HG03103 (cell line): ENCODE results near the gene KCNK3.
"Not testable (repeated sequence)": the region's sequence is repeated elsewhere in the genome, so short reads cannot be mapped to it uniquely, and the experiment has no call there.

Experiments used
- ATAC-seq: cut with Tn5 transposase; IDR thresholded peaks from one replicate; pipeline ENCODE4 v1.9.1; 2021; ENCODE audit warnings: low read depth; ENCODE audit not compliant: unreplicated experiment

Gene KCNK3

GRCh38 chr2:26660363-26660962, 32.1 kb upstream of the KCNK3 start:
- no peak for ATAC-seq

GRCh38 chr2:26665296-26665695, 27.2 kb upstream of the KCNK3 start:
- not testable (repeated sequence) for ATAC-seq

- no peak for ATAC-seq
These were observed 25.9 kb upstream of the KCNK3 start for GRCh38 chr2:26666671-26667070.

GRCh38 chr2:26668041-26668440, 24.5 kb upstream of the KCNK3 start:
- no peak for ATAC-seq

- no peak for ATAC-seq
These were observed 23.4 kb upstream of the KCNK3 start for GRCh38 chr2:26668856-26669750.

GRCh38 chr2:26670171-26670570, 22.4 kb upstream of the KCNK3 start:
- ATAC-seq, result no peak

GRCh38 chr2:26670931-26671460, 21.5 kb upstream of the KCNK3 start:
- no peak for ATAC-seq

- no peak for ATAC-seq
These were observed 20.8 kb upstream of the KCNK3 start for GRCh38 chr2:26671691-26672090.

- no peak for ATAC-seq
These were observed 20.3 kb upstream of the KCNK3 start for GRCh38 chr2:26672112-26672817.

- ATAC-seq, result no peak
These were observed 19.6 kb upstream of the KCNK3 start for GRCh38 chr2:26672818-26673393.

GRCh38 chr2:26674002-26674751, 18.3 kb upstream of the KCNK3 start:
- no peak for ATAC-seq

- no peak for ATAC-seq
These were observed 17.8 kb upstream of the KCNK3 start for GRCh38 chr2:26674771-26675170.

- ATAC-seq, result no peak
These were observed 16.8 kb upstream of the KCNK3 start for GRCh38 chr2:26675651-26676255.

- ATAC-seq, result no peak
These were observed 14.5 kb upstream of the KCNK3 start for GRCh38 chr2:26678035-26678434.

GRCh38 chr2:26679867-26680266, 12.7 kb upstream of the KCNK3 start:
- no peak for ATAC-seq

- ATAC-seq, result no peak
These were observed 10.9 kb upstream of the KCNK3 start for GRCh38 chr2:26681656-26682055.

GRCh38 chr2:26682155-26682554, 10.4 kb upstream of the KCNK3 start:
- no peak for ATAC-seq

- ATAC-seq, result no peak
These were observed 8.9 kb upstream of the KCNK3 start for GRCh38 chr2:26683583-26683982.

- ATAC-seq, result no peak
These were observed 7.2 kb upstream of the KCNK3 start for GRCh38 chr2:26685341-26685740.
